OCI-LY1 (cell line): ENCODE results near the gene TNIP3.

Experiments used
- H2AFZ ChIP-seq: fragments of 200-600 bp; sonication (generic), shearing (Covaris generic); 2 replicates; pipeline ENCODE4 v1.6.0; 2014; ENCODE audit warnings: antibody characterized with exemption, mild to moderate bottlenecking, low read length
- H3F3A ChIP-seq: fragments of 200-600 bp; sonication (generic), shearing (Covaris generic); 2 replicates; pipeline ENCODE4 v1.6.0; 2014; ENCODE audit warnings: mild to moderate bottlenecking, antibody characterized with exemption, low read length, moderate library complexity; ENCODE audit not compliant: insufficient read depth
- H3K27ac ChIP-seq: fragments of 200-600 bp; sonication (generic); 2 replicates; pipeline ENCODE4 v1.5.1; 2014; ENCODE audit warnings: low read length, mixed run types, mild to moderate bottlenecking, low read depth; ENCODE audit not compliant: poor library complexity, severe bottlenecking
- H3K27me3 ChIP-seq: fragments of 200-600 bp; sonication (generic); 2 replicates; pipeline ENCODE4 v1.6.0; 2014; ENCODE audit warnings: antibody characterized with exemption, mild to moderate bottlenecking, low read length, moderate library complexity; ENCODE audit not compliant: insufficient read depth
- H3K36me3 ChIP-seq: fragments of 200-600 bp; sonication (generic); 2 replicates; pipeline ENCODE4 v1.6.1; 2014; ENCODE audit warnings: mild to moderate bottlenecking, antibody characterized with exemption, low read length, moderate library complexity, mixed read lengths; ENCODE audit not compliant: insufficient read depth
- H3K4me1 ChIP-seq: fragments of 200-600 bp; sonication (generic); 2 replicates; pipeline ENCODE4 v1.5.1; 2014; ENCODE audit warnings: mild to moderate bottlenecking, low read length, moderate library complexity; ENCODE audit not compliant: insufficient read depth, severe bottlenecking
- H3K4me2 ChIP-seq: fragments of 200-600 bp; sonication (generic), shearing (Covaris generic); 2 replicates; pipeline ENCODE4 v1.6.1; 2014; ENCODE audit warnings: low read length
- H3K4me3 ChIP-seq: fragments of 200-600 bp; sonication (generic); 2 replicates; pipeline ENCODE4 v1.5.1; 2014; ENCODE audit warnings: low read length, low read depth, mild to moderate bottlenecking, mixed read lengths; ENCODE audit not compliant: poor library complexity, severe bottlenecking
- H3K79me2 ChIP-seq: fragments of 200-600 bp; shearing (Covaris generic); 2 replicates; pipeline ENCODE4 v1.6.1; 2016; ENCODE audit warnings: mixed run types, low read length, mixed read lengths; ENCODE audit not compliant: insufficient read depth
- H3K9ac ChIP-seq: fragments of 200-600 bp; sonication (generic), shearing (Covaris generic); 2 replicates; pipeline ENCODE4 v1.6.1; 2014; ENCODE audit warnings: mild to moderate bottlenecking, low read length, mixed read lengths
- H3K9me2 ChIP-seq: fragments of 200-600 bp; sonication (generic), shearing (Covaris generic); 2 replicates; pipeline ENCODE4 v1.6.1; 2014; ENCODE audit warnings: low read depth, mild to moderate bottlenecking, low read length, mixed read lengths
- H3K9me3 ChIP-seq: fragments of 200-600 bp; shearing (Covaris generic); 2 replicates; pipeline ENCODE4 v1.6.1; 2014; ENCODE audit warnings: low read length, mixed read lengths
- H4K20me1 ChIP-seq: fragments of 200-600 bp; sonication (generic), shearing (Covaris generic); 2 replicates; pipeline ENCODE4 v1.6.0; 2016; ENCODE audit warnings: mild to moderate bottlenecking, low read length; ENCODE audit not compliant: insufficient read depth
- EZH2 ChIP-seq: fragments of 200-600 bp; sonication (generic), shearing (Covaris generic); IDR thresholded peaks from 2 replicates; pipeline ENCODE4 v1.8.0; 2017; ENCODE audit warnings: borderline replicate concordance, mixed run types, mild to moderate bottlenecking, antibody characterized with exemption, low read length, moderate library complexity, mixed read lengths
- TF ChIP-seq, protein P1 (sequence below): fragments of 200-600 bp; sonication (generic), shearing (Covaris generic); IDR thresholded peaks from 2 replicates; pipeline ENCODE4 v1.5.1; 2017; ENCODE audit warnings: mild to moderate bottlenecking, antibody characterized with exemption, low read length, moderate library complexity, mixed read lengths

Gene TNIP3, protein sequence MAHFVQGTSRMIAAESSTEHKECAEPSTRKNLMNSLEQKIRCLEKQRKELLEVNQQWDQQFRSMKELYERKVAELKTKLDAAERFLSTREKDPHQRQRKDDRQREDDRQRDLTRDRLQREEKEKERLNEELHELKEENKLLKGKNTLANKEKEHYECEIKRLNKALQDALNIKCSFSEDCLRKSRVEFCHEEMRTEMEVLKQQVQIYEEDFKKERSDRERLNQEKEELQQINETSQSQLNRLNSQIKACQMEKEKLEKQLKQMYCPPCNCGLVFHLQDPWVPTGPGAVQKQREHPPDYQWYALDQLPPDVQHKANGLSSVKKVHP

DNA sequence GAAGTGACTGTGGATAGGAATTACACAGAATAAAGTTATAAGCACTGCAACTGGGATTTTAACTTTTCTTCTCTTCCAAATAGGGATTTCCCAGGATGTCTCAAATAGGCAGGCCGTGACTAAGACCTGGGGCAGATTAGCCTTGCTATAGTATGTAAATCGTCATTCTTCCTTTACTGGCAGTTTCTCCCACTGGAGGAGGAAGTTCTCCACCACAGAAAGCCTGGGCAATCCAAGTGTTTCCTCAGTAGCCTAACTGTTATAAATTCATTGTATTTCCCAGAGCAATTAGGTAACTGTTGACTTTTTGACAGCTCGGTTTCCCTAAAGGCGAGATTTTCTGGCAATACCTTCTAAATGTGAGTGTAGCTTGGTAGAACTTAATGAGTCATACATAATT is at the start of gene TNIP3:
TNIP3 (minus strand) TSS at position 31 of the 400 bp plus-strand sequence. CDS start 196 bp downstream, outside the sequence.
- H3K4me1 ChIP-seq = no peaks in the 10 kb centered on the region
- no peak within 1 kb of the TSS for H3K27ac ChIP-seq
- no peak within 1 kb of the TSS for H2AFZ ChIP-seq
- H3K79me2 ChIP-seq = no peaks in the 10 kb centered on the region
- TF ChIP-seq, protein P1, sequence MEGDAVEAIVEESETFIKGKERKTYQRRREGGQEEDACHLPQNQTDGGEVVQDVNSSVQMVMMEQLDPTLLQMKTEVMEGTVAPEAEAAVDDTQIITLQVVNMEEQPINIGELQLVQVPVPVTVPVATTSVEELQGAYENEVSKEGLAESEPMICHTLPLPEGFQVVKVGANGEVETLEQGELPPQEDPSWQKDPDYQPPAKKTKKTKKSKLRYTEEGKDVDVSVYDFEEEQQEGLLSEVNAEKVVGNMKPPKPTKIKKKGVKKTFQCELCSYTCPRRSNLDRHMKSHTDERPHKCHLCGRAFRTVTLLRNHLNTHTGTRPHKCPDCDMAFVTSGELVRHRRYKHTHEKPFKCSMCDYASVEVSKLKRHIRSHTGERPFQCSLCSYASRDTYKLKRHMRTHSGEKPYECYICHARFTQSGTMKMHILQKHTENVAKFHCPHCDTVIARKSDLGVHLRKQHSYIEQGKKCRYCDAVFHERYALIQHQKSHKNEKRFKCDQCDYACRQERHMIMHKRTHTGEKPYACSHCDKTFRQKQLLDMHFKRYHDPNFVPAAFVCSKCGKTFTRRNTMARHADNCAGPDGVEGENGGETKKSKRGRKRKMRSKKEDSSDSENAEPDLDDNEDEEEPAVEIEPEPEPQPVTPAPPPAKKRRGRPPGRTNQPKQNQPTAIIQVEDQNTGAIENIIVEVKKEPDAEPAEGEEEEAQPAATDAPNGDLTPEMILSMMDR = no peak
- TF ChIP-seq EZH2 = no peak
- H3K9me3 ChIP-seq = no peaks in the 10 kb centered on the region
- H3K36me3 ChIP-seq = no peaks in the 10 kb centered on the region
- no peak within 1 kb of the TSS for H3K4me2 ChIP-seq
- no peaks in the 10 kb centered on the region for H3F3A ChIP-seq
- H3K27me3 ChIP-seq = no peaks in the 10 kb centered on the region
- H3K4me3 ChIP-seq = no peak within 1 kb of the TSS
- no peaks in the 10 kb centered on the region for H3K9me2 ChIP-seq
- H3K9ac ChIP-seq = no peak within 1 kb of the TSS
- H4K20me1 ChIP-seq = no peaks in the 10 kb centered on the region

DNA sequence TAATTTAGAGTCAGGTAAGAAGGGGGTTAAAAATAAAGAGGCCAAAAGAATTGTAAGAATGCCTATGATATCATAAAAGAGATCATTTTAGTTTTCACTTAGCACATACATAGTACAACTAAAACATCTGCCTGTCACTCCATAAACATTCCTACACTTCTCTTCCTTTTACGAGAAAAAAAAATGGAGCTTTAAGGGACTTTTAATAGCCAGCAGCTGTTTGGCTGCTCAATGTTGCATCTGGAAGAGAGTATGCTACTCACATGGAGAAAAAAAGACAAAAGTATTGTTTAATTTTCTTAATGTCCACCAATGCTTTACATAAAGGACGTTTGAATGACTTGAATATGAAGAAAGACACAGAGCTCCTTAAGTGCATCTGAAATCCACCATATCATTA is 48.7 kb upstream of the TNIP3 start:
- no peak overlapping the region for H2AFZ ChIP-seq
- H3K36me3 ChIP-seq = no peaks in the 10 kb centered on the region
- no peaks in the 10 kb centered on the region for H3K9me2 ChIP-seq
- H3K79me2 ChIP-seq = no peaks in the 10 kb centered on the region
- no peak overlapping the region for H3K4me3 ChIP-seq
- H3K27ac ChIP-seq = no peak overlapping the region
- TF ChIP-seq EZH2 = no peak
- TF ChIP-seq, protein P1 = no peak
- no peaks in the 10 kb centered on the region for H4K20me1 ChIP-seq
- no peak overlapping the region for H3K9ac ChIP-seq
- no peaks in the 10 kb centered on the region for H3K9me3 ChIP-seq
- H3K4me1 ChIP-seq = no peaks in the 10 kb centered on the region
- H3K27me3 ChIP-seq = 0 out of 2 replicates have a peak, but pooled peaks cover 3% of the 10 kb centered on the region
- no peak overlapping the region for H3K4me2 ChIP-seq
- no peaks in the 10 kb centered on the region for H3F3A ChIP-seq

DNA sequence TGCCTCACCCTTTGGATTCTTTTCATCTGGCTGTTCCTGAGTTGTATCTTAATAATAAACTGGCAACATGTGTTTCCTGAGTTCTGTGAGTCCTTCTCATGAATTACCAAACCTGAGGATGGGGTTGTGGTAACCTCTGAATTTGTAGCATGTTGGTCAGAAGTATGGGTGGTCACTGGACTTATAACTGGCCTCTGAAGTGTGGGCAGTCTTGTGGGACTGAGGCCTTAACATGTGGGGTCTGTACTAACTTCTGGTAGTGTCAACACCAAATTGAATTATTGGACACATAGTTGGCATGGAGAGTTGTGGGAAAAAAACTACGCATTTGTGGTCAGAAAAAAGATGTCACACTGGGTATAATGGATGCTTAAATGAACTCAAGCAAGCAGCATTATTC is 45.0 kb upstream of the TNIP3 start:
- H2AFZ ChIP-seq = no peak overlapping the region
- H3F3A ChIP-seq = no peaks in the 10 kb centered on the region
- no peak overlapping the region for H3K27ac ChIP-seq
- no peaks in the 10 kb centered on the region for H4K20me1 ChIP-seq
- no peaks in the 10 kb centered on the region for H3K36me3 ChIP-seq
- H3K4me1 ChIP-seq = no peaks in the 10 kb centered on the region
- TF ChIP-seq EZH2 = no peak
- TF ChIP-seq, protein P1 = no peak
- H3K79me2 ChIP-seq = no peaks in the 10 kb centered on the region
- H3K9ac ChIP-seq = no peak overlapping the region
- H3K27me3 ChIP-seq = no peaks in the 10 kb centered on the region
- no peaks in the 10 kb centered on the region for H3K9me3 ChIP-seq
- H3K9me2 ChIP-seq = no peaks in the 10 kb centered on the region
- H3K4me3 ChIP-seq = no peak overlapping the region
- no peak overlapping the region for H3K4me2 ChIP-seq
